ENCODE data around the gene EXO5.
"Not testable (repeated sequence)": the region's sequence is repeated elsewhere in the genome, so short reads cannot be mapped to it uniquely, and the experiment has no call there.

EXO5 gene, protein sequence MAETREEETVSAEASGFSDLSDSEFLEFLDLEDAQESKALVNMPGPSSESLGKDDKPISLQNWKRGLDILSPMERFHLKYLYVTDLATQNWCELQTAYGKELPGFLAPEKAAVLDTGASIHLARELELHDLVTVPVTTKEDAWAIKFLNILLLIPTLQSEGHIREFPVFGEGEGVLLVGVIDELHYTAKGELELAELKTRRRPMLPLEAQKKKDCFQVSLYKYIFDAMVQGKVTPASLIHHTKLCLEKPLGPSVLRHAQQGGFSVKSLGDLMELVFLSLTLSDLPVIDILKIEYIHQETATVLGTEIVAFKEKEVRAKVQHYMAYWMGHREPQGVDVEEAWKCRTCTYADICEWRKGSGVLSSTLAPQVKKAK

DNA sequence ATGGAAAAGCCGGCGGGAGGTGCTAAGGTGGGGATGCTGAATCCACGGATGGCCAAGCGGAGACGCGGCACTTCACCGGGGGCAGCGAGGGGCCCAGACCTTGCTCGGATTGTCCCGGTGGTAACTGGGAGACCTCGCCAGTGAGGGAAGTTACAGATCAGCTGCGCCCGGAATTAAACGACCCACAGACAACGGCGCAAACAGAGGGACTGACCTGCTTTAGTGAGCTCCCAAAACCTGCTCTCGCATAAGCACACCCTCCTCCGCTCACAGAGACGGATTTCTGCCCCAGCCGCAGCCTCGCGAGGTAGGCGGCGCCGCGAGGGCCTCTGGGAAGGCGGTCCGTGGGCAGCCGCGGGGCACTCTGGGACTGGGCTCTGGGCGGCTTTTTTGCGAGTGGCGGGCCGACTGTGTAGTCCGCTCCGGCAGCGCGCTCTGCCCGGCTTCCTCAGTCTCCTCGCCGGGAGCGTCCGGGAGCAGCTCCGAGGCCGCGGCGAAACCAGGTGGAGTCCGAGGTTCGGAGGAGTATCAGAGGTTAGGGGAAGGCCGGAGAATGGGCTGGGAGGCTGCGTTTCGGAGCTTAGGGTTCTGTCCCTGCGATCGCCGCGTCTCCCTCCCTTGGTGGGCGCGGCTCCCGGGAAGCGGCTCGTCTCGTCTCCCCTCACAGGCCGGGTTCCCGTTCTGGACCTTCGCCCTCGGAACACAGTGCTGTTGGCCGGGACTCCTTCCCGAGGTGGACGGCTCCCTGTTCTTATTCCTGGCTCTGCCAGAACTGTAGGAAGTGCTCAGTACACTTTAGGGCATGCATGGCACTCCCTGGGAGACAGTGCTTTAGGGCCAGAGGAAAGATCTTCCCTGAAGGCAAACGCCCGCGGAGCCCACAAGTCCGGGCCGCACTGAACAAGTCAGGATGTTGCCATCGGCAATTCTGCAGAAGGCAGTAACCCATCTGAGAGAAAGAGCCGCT is at the start of gene EXO5:
TSS of gene EXO5 (plus strand) at position 393 of the 967 bp plus-strand sequence. CDS start 5,778 bp downstream, outside the sequence.
- peak; percentile 56 for DNase-seq (ENCODE audit: low spot score)

DNA sequence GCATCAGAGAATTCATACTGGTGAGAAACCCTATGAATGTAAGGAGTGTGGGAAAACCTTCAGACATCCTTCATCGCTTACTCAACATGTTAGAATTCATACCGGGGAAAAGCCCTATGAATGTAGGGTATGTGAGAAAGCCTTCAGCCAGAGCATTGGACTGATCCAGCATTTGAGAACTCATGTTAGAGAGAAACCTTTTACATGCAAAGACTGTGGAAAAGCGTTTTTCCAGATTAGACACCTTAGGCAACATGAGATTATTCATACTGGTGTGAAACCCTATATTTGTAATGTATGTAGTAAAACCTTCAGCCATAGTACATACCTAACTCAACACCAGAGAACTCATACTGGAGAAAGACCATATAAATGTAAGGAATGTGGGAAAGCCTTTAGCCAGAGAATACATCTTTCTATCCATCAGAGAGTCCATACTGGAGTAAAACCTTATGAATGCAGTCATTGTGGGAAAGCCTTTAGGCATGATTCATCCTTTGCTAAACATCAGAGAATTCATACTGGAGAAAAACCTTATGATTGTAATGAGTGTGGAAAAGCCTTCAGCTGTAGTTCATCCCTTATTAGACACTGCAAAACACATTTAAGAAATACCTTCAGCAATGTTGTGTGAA is 45.5 kb upstream of the EXO5 start:
- no peak for DNase-seq (ENCODE audit: low spot score)

DNA sequence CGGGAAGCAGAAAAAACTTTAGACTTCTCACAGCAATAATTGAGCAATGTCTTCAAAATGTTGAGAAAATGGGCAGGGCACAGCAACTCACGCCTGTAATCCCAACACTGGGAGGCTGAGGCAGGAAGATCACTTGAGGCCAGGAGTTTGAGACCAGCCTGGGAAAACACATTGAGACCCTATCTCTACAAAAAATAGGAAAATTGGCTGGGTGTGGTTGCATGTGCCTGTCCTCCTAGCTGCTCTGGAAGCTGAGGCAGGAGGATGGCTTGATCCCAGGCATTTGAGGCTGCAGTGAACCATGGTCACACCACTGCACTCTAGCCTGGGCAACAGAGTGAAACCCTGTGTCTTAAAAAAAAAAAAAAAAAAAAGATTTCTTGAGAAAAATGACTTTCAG is 39.2 kb upstream of the EXO5 start:
- DNase-seq (ENCODE audit: low spot score), result no peak

DNA sequence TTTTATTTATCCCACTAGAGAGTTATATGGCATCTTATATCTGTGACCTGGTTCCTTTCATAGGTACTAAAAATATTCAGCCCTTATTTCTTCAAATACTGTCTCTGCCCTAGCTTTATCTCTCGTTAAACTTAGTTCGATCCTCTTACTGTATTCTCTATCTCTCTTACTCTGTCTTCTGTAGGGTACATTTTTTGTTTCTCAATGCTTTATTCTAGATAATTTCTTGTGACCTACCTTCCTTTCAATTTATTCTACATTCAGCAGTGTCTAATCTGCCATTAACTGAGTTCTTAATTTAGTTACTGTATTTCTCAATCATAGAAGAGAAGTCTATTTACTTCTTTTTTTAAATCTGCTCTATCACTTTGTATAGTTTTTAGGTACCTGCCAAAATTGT is 33.3 kb upstream of the EXO5 start:
- no peak for DNase-seq (ENCODE audit: low spot score)

DNA sequence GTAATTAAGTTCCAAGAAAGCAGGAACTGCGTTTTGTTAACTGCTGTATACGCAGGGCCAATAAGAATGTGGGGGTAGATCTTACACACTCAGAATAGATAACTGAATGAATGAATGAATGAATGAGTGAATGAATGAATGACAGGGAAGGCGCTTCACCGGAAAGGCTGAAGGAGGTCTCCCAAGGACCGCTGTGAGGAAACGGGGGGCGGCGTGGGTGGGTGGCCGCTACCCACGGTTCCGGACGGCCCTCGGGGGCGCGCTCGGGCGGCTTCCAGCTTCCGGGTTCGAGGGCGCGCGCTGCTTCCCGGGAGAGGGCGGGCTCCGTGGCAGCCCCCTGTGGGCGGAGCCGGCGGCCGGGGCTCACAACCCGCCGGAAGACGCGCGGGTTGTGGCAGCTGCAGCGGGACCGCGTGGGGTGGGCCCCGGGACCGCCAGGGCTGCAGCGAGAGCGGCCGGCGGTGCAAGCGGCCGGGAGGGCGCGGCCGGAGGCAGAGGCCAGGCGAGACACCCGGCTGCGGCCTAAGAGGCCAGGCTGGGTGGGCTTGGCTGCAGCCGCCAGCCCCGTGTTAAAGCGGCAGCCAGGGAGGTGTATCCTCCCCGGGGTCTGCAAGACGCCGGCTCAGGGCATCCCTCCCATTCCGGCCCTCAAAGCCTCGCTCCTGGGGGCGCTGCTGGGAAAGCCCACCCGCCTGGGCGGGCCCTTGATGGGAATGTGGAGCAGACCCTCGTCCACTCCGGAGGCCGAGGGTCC is 31.5 kb upstream of the EXO5 start, which contains the start of gene ZFP69:
TSS of gene ZFP69 (plus strand) at position 367 of the 754 bp plus-strand sequence. CDS start 2,072 bp downstream, outside the sequence.
- peak; percentile 52 for DNase-seq (ENCODE audit: low spot score)

DNA sequence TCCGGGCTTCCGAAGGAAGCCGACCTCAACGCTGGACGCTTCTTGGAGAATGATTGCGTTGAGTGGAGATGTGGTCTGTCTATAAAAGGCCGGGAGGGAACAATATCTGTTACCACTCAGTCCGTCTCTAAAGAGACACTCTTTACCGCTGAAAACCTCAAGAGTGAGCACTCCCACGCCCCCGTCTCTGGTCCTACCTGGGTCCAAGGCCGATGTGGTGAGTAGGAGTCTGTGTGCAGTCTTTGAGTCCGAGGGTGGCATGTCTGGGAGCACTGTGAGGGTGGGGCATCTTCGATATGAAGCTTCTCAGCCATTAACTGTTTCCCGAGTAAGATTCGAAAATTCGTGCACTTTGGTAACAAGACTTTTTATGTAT is 30.9 kb upstream of the EXO5 start:
- peak; percentile 13 for DNase-seq (ENCODE audit: low spot score)

DNA sequence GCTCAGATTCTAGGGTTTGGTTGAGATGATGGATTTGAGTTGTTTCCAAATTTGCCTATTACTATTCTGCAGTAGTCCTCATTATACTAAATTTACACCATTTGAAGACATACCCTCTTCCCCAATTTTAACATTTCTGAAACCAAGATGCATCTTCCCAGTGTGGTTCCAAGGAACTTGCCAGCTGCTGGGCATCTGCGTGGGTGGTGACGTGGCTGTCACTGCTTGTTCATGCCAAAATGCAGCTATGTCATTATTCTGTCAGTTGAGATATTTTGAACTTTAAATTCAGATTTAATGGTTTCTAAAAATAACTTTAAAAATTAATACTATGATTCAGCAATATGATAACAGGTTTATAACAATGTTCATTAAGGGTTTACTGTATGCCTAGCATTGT is 30.3 kb upstream of the EXO5 start:
- peak; percentile 1 for DNase-seq (ENCODE audit: low spot score)

DNA sequence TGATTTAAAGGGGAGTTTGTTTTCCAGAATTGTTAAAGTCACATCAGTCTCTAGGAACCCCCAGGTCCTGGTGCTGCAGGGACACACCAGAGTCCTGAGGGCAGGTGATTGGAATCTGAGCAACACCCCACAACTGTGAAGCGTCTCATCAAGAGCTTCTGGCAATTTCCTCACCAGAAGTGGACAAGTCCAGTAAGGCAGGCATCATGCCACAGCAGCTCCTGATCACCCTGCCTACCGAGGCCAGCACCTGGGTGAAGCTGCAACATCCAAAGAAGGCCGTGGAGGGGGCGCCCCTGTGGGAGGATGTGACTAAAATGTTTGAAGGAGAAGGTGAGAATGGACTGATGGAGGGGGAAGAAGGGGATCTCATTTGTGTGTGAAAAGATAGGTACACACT is 29.4 kb upstream of the EXO5 start:
- no peak for DNase-seq (ENCODE audit: low spot score)

DNA sequence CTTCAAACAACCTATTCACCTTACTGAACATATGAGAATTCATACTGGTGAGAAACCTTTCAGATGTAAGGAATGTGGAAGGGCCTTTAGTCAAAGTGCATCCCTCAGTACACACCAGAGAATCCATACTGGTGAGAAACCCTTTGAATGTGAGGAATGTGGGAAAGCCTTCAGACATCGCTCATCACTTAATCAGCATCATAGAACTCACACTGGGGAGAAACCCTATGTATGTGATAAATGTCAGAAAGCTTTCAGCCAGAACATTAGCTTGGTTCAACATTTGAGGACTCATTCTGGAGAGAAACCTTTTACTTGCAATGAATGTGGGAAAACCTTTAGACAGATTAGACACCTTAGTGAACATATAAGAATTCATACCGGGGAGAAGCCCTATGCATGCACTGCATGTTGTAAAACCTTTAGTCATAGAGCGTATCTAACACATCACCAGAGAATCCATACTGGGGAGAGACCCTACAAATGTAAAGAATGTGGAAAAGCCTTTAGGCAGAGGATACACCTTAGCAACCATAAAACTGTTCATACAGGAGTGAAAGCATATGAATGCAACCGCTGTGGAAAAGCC is 13.2 kb upstream of the EXO5 start:
- no peak for DNase-seq (ENCODE audit: low spot score)

DNA sequence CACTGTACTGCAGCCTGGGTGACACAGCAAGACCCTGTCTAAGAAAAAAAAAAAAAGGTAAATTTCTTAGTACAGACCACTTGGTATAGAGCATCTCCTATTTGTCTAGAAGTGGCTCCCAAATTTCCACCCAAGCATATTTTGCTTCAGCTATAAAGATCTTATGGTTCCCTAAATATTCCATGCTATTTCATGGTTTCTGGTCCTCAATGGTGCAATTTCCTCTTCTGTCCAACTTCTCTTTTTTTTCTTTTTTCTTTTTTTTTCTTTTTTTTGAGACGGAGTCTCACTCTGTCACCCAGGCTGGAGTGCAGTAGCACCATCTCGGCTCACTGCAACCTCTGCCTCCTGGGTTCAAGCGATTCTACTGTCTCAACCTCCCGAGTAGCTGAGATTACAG is 5.9 kb upstream of the EXO5 start:
- not testable (repeated sequence) for DNase-seq (ENCODE audit: low spot score)

DNA sequence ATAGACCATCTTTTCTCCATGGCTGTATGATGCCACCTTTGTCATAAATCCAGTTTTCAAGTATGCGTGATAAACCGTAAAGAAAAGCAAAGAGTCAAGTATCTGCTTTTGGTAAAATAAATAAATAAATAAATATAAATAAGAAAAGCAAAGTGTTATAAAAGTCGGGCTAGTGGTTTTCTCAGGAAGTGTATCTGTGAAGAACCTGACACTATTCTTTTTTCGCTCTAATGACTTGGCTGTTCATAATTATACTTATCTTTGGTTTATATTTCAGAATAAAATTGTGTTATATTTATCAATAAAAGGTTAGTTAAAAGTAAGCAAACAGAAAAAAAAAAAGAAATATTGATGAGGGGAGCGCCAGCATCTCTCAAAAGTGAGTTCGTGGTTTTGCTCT is 594 bp upstream of the EXO5 start:
- no peak for DNase-seq (ENCODE audit: low spot score)

DNA sequence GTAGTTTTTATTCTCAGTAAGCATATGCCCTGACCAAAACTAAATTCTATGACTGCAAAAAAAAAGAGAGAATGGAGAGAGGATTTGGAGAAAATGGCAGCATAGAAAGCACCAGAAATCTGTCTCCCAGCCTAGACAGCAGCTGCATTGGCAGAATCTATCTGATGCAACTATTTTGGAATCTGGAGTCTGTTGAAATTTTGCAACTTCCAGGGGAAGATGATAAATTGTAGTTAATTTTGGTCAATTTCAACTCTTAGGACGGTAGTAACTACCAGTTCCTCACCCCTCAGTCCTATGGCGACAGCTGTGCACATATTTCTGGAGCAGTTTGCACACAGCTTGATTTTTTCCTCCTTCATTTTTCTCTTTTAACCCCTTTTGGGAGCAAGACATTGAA is 10.9 kb downstream of the EXO5 start:
- no peak for DNase-seq (ENCODE audit: low spot score)

DNA sequence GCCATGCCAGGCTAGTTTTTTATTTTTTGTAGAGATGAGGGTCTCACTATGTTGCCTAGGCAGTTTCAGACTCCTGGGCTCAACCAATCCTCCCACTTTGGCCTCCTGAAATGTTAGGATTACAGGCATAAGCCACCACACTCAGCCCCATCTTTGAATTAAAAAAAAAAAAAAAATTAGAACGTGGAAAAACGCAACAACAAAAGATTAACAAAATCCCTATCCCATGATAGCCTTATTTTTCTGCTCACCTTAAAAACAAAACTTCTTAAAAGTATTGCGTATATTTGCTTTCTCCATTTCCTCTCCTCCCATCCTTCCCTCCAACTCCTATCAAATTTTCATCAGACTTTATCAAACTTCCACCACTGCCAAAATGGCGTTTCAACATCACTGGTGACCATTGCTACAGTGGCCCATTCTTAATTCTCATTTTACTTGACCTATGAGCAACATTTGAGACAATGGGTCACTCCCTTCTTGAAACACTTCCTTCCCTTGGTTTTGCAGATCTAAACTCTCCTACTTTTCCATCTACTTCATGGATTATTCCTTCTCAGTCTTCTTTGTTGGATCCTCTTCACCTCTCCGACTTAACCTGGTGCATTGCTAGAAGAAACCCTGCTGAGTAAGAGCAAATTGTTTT is 22.3 kb downstream of the EXO5 start:
- DNase-seq (ENCODE audit: low spot score), result no peak

DNA sequence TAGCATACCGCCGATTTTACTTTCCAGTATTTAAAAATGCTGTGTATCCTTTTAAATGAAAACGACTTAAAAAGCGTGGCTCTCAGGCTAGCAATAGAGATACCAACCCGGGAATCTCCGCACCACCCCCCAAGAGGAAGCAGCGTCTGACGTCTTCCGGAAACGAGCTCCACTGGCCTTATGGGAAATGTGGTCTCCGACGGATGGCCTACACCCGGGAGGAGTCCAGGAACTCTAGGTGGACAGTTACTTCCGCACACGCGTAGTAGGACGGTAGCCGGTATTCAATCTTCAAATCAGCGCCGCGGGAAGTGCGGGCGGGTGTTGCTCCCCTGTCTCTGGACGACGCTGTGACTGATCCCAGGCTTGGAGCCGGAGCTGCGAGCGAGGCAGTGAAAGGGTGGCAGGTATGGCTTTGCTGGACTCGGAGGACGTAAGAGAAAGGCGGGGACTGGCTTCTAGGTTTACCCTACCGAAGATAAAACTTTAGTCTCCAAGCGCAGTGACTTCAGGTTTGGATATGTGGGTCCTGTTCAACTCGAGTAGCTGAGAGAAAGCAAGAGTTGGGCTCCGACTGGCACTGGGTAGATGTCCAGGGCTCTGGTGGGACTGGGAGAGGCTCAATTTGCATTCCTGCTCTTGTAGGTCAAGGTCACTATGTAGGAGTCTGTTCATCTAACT is 23.0 kb downstream of the EXO5 start, which contains the start of gene ZNF684:
TSS of gene ZNF684 (plus strand) at position 257 of the 681 bp plus-strand sequence. CDS start 1,530 bp downstream, outside the sequence.
- peak; percentile 92 for DNase-seq (ENCODE audit: low spot score)

DNA sequence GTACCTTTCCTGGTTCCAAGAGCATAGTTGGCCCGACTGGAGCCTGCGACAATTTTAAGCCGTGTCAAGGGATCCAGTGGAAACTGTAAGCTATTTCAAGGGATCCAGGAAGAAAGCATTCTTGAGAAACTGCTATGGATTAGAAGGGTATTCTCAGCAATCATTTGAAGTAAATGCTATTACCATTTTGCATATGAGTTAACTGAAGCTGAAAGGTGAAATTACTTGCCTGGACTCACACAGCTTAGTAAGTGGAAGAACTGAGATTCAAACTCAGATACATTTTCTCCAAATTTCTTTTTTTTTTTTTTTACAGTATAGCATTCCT is 23.5 kb downstream of the EXO5 start:
- no peak for DNase-seq (ENCODE audit: low spot score)

DNA sequence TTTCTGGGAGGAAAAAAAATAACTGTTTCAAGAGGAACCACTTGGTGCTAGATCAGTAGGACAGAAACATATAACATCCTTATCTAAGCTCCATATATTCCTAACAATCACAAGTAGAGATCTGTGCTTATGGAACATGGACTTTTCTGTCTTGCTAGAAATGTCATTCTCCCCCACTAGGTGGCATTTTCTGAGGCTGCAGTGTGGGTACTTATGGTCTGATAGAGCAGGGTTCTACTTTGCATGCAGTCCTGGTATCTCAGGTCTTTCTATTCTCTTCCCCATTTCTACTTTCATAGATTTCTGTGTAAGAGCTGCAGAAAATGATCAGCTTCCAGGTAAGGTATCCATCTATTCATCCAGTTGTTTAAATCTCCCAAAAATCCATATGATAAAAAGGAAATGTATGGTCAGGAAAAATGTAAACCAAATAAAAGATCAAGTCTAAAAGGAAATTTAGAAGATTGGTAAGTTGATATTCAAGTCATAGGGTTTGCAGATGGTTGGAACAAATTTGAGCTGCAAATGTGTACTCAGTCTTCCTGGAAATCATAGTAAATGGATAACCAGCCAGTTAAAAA is 24.4 kb downstream of the EXO5 start:
- peak; percentile 55 for DNase-seq (ENCODE audit: low spot score)

DNA sequence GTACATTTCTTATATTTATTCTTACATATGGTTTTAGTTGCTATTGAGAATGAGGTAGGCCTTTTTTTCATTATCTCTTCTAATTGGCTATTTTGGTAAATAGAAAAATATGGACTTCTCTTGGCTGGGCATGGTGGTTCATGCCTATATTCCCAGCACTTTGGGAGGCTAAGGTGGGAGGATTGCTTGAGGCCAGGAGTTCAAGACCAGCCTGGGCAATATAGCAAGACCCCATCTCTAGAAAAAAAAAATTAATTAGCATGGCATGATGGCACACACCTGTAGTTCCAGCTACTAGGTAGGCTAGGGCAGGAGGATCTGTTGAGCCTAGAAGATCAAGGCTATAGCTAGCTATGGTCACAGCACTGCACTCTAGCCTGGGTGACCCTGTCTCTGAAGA is 26.0 kb downstream of the EXO5 start:
- no peak for DNase-seq (ENCODE audit: low spot score)

DNA sequence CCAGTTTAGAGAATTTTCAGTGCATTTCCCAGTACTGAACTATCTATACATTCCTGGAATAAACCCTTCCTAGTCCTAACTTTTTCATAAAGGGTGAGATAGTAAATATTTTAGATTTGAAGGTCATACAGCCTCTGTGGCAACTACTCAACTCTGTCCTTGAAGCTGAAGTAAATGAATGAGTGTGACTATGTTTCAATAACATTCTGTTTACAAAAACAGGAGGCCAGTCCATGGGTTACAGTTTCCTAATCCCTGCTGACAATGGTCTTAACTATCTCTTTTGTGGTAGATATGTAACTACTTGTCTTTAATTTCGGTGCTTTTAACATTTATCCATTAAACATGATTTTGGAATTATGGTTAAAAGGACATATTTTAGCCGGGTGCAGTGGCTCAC is 27.2 kb downstream of the EXO5 start:
- DNase-seq (ENCODE audit: low spot score), result no peak

DNA sequence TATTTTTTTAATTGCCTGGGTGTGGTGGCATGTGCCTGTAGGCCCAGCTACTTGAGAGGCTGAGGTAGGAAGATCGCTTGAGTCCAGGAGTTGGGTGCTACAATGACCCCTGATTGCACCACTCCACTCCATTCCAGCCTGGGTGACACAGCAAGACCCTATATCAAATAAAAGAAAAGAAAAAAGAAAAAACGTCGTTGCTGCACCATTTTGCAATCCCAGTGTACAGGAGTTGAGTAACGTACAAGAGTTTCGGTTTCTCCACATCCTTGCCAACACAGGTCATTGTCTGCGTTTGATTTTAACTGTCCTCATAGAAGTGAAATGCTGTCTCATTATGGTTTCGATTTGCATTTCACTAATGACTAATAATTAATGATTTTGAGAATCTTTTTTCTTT is 30.8 kb downstream of the EXO5 start:
- no peak for DNase-seq (ENCODE audit: low spot score)

DNA sequence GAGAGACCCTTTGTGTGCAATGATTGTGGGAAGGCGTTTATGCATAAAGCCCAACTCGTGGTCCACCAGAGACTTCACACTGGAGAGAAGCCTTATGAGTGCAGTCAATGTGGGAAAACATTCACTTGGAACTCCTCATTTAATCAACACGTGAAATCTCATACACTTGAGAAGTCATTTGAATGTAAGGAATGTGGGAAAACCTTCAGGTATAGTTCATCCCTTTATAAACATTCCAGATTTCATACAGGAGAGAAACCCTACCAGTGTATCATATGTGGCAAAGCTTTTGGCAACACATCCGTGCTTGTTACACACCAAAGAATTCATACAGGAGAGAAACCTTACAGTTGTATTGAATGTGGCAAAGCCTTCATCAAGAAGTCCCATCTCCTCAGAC is 38.4 kb downstream of the EXO5 start:
- no peak for DNase-seq (ENCODE audit: low spot score)

Measured in globus pallidus (tissue), 1 donor.